Neural cell (in vitro differentiated cells): ENCODE measurements around the gene TAS1R2.

Experiments used
- CTCF ChIP-seq: fragments of 450-650 bp; IDR thresholded peaks from 2 replicates; pipeline ENCODE4 v1.5.1; 2014; ENCODE audit warnings: antibody characterized with exemption, mild to moderate bottlenecking, moderate library complexity; ENCODE audit not compliant: poor library complexity, severe bottlenecking
- EP300 ChIP-seq: fragments of 450-650 bp; conservative IDR thresholded peaks from 2 replicates; pipeline ENCODE4 v1.6.1; 2014; ENCODE audit warnings: antibody characterized with exemption, mild to moderate bottlenecking, moderate library complexity; ENCODE audit not compliant: poor library complexity, severe bottlenecking
- EZH2 ChIP-seq: fragments of 200-600, 300-800 bp; shearing (Covaris generic), sonication (generic); IDR thresholded peaks from 2 replicates; pipeline ENCODE4 v1.6.1; 2014; ENCODE audit warnings: antibody characterized with exemption, low read length, borderline replicate concordance, mild to moderate bottlenecking; ENCODE audit not compliant: insufficient read depth, poor library complexity, severe bottlenecking
- MXI1 ChIP-seq: fragments of 450-650 bp; conservative IDR thresholded peaks from 2 replicates; pipeline ENCODE4 v1.6.1; 2014; ENCODE audit warnings: antibody characterized with exemption, mild to moderate bottlenecking; ENCODE audit not compliant: poor library complexity, severe bottlenecking
- POLR2AphosphoS5 ChIP-seq: IDR thresholded peaks from 2 replicates; pipeline ENCODE4 v1.6.1; 2012
- REST ChIP-seq: IDR thresholded peaks from 2 replicates; pipeline ENCODE4 v1.6.1; 2012; ENCODE audit warnings: borderline replicate concordance
- TAF1 ChIP-seq: IDR thresholded peaks from 2 replicates; pipeline ENCODE4 v1.6.1; 2012; ENCODE audit warnings: low read depth

GRCh38 chr1:18828224-18828623, 31.2 kb downstream of the TAS1R2 start:
- TF ChIP-seq POLR2AphosphoS5 (no peak), CTCF (no peak), MXI1 (no peak), TAF1 (no peak), EP300 (no peak), REST (no peak), EZH2 (no peak)
